SK-N-SH treated with all-trans-retinoic acid at 6 μM for 48 hours (cell line): ENCODE measurements around the gene MALSU1.

Source experiments
- ARNTL ChIP-seq: fragments of 450-650 bp; formaldehyde crosslinking; IDR thresholded peaks from 2 replicates; pipeline ENCODE4 v1.5.0; 2020; ENCODE audit warnings: low read depth, mild to moderate bottlenecking, moderate library complexity, borderline replicate concordance
- GLIS3 ChIP-seq: fragments of 250-450 bp; sonication (Bioruptor Pico); IDR thresholded peaks from 2 replicates; pipeline ENCODE4 v1.5.0; 2020; ENCODE audit warnings: mild to moderate bottlenecking, moderate library complexity
- OSR1 ChIP-seq: fragments of 250-450 bp; sonication (Bioruptor Pico); IDR thresholded peaks from 2 replicates; pipeline ENCODE4 v1.8.0; 2022; ENCODE audit warnings: moderate library complexity, mild to moderate bottlenecking, inconsistent platforms
- PPARA ChIP-seq: fragments of 250-450 bp; sonication (Bioruptor Pico); IDR thresholded peaks from 2 replicates; pipeline ENCODE4 v1.5.0; 2020; ENCODE audit warnings: mild to moderate bottlenecking, borderline replicate concordance

DNA sequence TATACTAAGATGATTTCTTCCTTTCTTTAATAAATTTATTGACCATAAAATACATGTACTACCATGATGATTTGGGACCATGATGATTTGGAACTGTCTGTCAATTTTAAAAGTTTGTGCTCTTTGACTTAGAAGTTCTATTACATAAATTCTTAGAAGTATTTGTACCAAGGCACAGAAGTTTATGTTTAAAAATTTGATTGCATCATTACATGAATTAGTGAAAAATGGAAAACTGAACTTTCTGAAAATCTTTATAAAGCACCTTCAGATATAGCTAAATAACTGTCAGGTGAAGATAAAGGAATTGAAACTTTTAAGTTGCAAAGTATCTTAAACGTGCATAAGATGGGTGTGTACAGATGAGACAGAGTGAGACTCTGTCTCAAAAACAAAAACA lies 32.0 kb downstream of the MALSU1 start:
- TF ChIP-seq OSR1 (CRISPR knock-in tag) = no peak
- TF ChIP-seq ARNTL (CRISPR knock-in tag) = no peak
- TF ChIP-seq PPARA (CRISPR knock-in tag) = no peak
- no peak for TF ChIP-seq GLIS3 (CRISPR knock-in tag)
